ENCODE data around the gene DDR1.

GRCh38 chr6:30930506-30930905, 46.2 kb downstream of the DDR1 start:
- TF ChIP-seq CTCF (IDR thresholded peaks at IDR 0.05) (no peak), POLR2A (IDR thresholded peaks at IDR 0.05) (no peak)

Data from uterus (tissue), 2 donors.